Embryonic facial prominence (tissue), 1 donor: ENCODE results near the gene MICAL3.
"Not testable (repeated sequence)": the region's sequence is repeated elsewhere in the genome, so short reads cannot be mapped to it uniquely, and the experiment has no call there.

Experiments
- DNase-seq: peaks from one replicate; pipeline ENCODE4 v3.0.0-alpha.2; 2016; ENCODE audit errors: extremely low spot score

Gene MICAL3

DNA sequence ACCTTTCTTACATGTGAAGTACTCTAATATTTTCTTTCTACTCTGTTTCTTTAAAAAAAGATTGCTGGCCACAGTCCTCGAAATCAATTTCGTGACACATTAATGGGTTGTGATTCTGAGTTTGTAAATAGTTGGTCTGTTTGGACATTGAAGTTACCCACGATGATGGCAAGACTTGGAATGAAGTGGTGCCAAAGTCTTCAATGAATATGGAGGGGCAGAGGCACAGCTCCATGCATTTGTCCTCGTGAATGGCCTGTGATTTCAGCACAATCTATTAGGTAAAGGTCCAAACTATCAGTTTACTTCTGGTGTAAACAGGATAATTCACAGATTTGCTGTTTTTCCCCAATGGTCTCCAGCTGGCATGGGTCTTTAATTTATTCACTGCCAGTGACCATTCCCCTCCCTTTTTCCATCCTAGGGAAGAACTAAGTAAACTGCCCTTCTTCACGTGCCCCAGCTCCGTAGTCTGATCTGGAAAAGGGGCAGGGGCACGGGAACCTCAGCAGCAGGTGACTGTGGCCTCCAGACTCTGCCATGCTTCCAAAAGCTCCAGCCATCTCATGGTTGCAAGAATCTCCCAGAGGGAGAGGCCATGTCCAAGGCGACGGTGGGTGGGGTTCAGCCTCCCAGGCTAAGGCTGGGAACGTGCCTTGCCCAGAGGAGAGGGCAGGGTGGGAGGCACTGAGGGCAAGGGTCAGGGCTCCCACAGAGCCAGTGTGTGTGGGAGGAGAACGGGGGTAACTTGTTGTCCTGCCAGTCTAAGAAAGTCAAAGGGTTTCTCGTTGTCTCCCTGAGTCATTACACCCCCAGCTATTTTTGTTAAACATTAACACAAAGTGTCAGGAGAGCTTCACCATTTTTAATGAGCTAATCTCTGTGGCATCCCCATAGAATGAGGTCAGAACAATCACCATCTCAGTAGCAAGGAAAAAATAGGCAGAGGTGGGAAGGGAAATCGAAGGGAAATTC, 36.6 kb upstream of the MICAL3 start:
- DNase-seq = no peak

DNA sequence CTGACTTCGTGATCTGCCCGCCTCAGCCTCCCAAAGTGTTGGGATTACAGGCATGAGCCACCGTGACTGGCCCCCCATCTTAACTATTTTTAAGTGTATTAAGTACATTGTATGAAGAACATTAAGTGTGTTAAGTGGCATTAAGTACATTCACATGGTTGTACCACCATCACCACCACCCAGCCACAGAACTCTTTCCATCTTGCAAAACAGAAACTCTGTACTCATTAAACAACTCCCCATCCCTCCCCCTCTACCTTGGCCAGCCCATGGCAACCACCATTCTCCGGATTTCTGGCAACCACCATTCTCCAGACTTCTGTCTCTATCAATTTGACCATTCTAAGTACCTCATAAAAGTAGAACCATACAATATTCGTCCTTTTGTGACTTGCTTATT, 35.6 kb upstream of the MICAL3 start:
- DNase-seq = no peak

DNA sequence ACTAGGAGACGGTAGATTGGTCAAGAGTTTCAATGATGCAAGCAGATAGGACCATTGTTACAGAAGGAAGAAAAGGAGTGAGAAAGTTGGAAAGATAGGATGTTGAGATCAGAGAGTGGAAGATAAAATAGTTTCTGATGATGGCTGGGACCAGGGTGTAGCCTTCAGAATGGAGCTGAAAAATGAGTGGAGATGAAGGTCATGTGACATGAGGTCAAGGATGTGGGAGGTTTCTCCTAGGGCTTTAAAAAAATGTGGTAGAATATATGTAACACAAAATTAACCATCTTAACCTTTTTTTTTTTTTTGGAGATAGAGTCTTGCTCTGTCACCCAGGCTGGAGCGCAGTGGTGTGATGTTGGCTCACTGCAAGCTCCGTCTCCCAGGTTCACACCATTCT, 35.1 kb upstream of the MICAL3 start:
- no peak for DNase-seq

DNA sequence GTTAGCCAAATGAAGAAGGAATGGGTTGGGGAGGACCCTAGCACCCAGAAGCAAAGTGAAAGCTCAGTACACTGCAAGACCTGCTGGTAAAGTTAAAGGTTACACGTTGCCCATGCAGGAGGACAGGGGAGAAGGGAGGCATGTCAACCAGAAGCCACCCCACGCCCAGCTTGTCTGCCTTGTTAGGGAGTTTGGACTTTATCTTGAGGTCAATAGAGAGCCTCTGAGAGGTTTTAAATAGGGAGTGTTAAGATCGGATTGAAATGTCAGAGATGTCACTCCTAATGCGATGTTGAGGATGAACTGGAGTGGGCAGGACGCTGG, 34.7 kb upstream of the MICAL3 start:
- DNase-seq = no peak

DNA sequence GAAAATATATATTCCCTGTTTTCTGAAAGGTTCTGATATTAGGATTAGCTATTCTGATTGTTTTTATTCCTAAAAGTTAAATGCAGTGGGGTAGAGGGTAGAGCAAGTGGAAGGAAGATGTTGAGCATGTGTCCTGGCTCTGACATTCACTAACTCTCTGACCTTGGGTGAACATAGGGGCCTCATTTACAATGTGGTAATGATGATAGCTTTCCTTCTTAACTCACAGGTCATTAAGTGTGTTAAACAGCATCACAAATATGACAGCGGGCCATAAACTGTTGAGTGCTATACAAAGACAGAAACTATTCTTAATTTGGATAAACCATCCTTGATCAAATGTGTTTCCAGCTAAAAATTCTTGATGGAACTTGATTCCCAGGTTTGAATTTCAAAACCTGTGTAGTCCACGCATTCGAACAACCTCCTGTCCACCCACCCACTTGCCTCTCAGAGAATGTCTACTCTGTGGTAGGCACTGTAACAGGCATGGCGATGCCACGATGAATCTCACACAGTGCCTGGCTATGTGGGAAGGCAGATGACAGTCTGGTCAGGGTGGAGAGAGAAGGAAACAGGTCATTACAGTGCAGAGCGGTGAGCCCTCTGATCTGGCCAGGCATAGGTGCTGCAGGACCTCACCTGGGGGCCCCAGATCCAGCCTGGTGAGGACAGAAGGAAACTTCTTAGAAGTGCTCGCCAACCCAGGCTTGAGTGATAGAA, 34.2 kb upstream of the MICAL3 start:
- DNase-seq = no peak

DNA sequence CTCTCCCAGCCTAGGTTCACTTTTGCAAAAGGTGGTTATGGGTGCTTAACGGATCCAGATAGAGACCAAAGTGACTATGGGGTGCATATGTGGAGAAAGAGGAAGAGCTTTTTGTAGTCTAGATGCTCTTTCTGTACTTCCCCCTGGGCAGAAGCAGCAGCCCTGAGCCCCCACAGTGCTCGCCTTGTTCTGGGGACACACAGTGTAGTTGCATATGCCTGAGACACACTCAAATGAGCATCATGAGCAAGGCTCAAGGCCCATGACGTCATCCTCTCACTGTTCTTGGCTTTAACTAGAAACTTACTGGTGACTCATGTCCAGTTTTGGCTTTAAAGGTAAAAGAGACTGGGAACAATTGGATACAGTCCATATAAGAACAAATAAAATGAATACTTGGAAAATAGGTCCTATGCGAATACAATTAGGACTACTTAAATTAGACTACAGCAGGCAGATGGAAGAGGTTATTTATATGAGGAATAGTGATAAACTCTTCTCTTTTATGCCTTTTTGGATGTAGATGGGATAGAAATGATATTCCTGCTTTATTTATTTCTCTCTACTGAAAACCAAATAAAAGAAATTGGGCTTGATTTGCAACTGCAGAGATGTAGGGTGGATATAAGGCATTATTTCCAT, 33.3 kb upstream of the MICAL3 start:
- DNase-seq = no peak

DNA sequence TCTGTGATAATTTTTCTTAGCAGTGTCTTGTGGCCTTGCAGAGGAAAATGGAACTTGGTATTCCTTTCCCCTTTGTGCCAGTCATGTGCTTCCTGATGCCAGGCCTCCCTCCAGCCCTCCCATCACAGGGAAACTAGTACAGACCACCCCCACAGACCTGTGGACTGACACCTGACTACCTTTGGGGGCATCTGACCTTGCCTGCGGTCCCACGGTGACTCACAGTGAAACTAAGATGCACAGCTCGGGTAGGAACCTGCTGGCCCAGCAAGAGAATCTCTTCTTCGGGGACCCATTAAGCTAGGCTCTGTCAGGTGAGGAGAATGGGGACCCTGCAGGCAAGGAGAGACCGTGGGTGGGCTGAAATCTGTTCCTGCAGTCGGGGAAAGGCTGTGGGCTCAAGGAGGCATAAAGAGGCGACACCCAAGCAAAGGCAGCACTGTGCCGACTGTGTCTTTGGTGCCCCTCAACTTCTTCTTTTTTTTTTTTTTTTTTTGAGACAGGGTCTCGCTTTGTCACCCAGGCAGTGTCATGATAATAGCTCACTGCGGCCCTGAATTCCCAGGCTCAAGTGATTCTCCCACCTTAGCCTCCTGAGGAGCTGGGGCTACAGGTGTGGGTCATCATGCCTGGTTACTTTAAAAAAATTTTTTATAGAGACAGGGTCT, 32.6 kb upstream of the MICAL3 start:
- no peak for DNase-seq

DNA sequence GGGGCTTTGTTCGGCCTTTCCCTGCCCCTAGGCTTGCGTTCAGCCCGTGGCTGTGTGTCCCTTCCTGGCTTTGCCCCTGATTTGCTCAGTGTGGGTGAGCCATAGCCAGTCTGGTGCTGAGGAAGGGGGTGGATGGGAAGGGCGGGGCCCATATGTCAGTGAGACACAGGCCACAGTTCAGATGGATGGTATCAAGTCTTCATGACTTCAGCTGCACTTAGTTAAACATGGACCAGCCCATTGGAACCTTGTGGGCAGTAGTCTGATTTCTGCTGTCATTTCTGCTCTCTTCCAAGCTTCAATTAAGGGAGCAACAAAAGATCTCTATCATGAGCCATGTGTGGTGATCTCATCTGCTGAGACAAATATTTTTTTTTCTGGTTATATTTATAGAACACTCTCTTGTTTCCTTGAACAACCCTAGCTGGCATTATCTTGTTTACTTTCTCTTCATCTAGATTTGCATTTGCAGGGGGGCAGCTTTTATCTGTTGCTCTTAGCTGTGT, 31.9 kb upstream of the MICAL3 start:
- no peak for DNase-seq

DNA sequence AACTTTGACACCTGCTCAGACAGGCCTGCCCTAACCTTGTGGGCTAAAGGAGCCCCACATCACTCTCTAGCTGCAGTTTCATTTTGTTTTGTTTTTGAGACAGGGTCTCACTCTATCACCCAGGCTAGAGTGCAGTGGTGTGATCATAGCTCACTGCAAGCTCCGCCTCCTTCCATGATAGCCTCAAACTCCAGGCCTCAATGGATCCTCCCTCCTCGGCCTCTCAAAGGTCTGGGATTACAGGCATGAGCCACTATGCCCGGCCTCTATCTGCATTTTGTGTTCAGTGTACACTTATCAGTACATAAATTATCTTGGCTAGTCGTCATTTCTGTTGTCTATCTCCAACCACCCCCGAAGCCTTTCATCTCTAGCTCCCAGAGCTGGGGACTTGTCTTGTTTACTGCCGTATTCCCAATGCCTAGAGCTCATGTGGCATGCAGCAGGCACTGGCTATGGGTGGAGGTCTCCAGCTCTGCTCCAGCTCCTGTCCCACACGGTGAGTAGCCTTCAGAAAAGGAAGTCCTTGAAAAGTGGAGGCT, 31.3 kb upstream of the MICAL3 start:
- no peak for DNase-seq

DNA sequence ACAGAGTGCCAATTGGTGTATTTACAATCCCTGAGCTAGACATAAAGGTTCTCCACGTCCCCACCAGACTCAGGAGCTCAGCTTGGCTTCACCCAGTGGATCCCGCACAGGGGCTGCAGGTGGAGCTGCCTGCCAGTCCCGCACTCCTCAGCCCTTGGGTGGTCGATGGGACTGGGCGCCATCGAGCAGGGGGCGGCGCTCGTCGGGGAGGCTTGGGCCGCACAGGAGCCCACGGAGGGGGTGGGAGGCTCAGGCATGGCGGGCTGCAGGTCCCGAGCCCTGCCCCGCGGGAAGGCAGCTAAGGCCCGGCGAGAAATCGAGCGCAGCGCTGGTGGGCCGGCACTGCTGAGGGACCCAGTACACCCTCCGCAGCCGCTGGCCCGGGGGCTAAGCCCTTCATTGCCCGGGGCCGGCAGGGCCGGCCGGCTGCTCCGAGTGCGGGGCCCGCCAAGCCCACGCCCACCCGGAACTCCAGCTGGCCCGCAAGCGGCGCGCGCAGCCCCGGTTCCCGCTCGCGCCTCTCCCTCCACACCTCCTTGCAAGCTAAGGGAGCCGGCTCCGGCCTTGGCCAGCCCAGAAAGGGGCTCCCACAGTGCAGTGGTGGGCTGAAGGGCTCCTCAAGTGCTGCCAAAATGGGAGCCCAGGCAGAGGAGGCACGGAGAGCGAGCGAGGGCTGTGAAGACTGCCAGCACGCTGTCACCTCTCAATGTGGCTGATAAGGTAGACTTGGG, 29.0 kb upstream of the MICAL3 start:
- not testable (repeated sequence) for DNase-seq

DNA sequence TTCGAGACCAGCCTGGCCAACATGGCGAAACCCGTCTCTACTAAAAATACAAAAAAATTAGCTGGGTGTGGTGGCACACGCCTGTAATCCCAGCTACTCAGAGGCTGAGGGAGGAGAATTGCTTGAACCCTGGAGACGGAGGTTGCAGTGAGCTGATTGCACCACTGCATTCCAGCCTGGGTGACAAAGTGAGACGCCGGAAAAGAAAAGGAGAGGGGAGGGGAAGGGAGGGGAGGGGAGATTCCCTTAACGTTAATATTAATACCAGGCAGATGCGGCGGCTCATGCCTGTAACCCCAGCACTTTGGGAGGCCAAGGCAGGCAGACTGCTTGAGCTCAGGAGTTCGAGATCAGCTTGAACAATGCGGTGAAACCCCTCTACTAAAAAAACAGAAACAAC, 26.8 kb upstream of the MICAL3 start:
- not testable (repeated sequence) for DNase-seq

DNA sequence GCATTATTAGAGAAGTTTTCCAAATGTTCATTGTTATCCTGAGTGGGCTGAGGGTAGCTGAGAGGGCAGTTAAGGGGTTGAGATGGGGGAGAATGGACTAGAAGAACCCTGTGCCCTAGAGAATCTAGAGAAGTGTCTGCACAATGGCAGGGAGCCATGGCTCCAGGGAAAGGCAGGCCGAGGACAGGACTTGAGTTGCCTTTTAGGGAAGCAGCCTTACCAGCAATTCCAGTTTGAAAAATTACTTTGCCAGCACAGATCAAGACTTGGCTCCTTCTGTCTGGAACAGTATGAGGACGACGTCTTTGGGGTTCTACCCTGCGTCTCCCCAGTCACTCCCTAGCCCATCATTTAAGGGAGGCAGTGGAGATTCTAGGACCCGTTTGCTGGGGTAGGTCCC, 25.7 kb upstream of the MICAL3 start:
- DNase-seq = no peak

DNA sequence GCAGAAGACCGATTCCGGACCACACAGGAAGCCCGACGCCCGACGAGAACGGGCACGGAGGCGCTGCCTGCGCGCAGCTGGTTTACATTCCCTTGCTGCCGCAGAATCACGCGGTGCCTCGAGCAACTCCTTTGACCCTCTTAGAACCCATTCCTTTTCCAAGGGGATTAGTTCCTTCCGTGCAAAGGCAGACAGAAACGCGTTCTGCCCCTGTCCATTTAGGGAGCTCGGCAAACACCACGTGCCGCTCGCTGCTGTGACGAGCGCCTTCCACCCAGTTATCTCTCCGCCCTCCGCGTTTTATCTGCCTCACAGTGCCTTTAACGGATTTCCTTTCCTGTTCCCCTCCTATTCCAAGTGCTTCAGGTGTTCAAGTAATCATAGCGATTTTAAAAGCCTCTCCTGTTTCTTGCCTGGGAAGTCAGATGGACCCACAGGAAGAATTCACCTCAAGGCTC, 24.1 kb upstream of the MICAL3 start:
- no peak for DNase-seq

DNA sequence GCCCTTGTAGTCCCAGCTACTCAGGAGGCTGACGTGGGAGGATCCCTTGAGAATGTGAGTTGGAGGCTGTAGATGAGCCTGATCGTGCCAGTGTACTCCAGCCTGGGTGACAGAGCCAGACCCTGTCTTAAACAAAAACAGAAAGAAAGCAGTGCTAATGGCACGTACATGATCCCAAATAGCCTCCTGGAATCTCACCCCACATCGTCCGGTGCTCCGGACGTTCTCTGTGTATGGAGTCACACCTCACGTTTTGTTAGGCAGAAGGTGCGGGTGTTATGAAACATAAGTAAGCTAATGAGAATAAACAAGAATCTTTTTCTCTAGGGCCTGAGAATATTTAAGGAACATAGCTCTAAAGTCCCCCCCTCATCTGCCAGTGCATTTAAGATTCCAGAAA, 23.7 kb upstream of the MICAL3 start:
- no peak for DNase-seq

DNA sequence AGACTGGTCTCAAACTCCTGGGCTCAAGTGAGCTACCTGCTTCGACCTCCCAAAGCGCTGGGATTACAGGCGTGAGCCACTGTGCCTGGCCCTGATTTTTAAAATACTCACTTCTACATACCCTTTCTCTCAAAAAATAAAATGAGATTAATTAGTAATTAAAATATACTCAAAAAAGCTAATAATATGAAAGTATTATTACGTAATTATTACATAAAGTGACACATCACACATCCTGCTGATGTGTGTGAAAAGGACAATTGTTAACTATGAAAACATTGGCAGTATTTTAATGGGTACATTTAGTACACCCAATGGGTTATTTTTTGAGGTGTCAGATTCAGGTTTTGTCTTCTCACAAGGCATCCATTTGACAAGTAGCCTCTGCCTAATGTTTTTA, 21.4 kb upstream of the MICAL3 start:
- no peak for DNase-seq

DNA sequence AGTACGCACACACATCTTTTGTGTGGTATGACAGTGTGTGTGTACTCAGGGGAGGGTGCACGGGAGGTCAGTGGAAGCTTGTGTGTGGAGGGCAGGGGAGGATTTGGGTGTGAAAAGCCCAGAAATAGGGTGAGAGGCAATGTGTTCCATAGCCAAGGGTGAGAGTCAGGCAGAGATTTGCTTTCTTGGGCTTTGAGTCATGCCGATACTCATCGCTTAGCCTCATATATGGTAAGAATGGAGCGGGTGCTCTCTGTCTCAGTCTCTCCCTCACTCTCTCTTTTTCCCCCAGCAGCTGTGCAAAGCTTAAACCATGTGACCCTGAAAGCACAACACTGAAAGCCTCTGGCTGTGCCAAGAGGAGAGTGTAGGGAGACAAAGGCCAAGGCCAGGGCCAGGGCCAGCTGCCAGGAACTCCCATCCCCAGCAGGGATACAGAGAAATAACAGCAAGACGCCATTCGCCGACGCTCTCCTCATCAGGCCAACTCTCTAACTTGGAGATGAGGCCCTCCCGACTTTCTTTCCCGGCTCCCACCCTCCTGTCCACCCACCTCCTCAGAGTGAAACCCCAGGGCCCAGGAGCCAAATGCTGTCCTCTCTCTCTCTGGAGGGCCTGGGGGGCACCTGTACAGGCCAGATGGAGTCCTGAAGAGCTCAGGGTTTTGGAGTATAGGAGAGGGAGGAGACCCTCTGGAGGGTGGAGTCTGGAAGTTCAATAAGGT, 20.3 kb upstream of the MICAL3 start:
- DNase-seq = no peak

DNA sequence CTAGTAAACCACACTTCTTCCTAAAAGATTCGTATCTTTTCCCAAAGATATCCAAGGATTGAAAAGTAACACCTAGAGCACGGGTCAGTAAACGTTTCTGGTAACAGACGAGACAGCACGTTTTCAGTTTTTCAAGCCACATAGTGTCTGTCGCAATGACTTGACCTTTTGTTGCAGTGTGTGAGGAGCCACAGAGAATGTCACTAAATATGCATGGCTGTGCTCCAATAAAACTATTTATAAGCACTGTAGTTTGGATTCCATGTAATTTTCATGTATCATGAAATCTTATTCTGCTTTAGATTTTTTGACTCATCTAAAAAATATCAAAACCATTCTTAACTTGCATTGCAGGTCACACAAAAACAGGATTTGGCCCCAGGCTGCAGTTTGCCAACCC, 18.3 kb upstream of the MICAL3 start:
- DNase-seq = no peak

DNA sequence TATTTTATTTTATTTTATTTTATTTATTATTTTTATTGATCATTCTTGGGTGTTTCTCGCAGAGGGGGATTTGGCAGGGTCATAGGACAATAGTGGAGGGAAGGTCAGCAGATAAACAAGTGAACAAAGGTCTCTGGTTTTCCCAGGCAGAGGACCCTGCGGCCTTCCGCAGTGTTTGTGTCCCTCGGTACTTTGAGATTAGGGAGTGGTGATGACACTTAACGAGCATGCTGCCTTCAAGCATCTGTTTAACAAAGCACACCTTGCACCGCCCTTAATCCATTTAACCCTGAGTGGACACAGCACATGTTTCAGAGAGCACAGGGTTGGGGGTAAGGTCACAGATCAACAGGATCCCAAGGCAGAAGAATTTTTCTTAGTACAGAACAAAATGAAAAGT, 16.5 kb upstream of the MICAL3 start:
- DNase-seq = not testable (repeated sequence)

DNA sequence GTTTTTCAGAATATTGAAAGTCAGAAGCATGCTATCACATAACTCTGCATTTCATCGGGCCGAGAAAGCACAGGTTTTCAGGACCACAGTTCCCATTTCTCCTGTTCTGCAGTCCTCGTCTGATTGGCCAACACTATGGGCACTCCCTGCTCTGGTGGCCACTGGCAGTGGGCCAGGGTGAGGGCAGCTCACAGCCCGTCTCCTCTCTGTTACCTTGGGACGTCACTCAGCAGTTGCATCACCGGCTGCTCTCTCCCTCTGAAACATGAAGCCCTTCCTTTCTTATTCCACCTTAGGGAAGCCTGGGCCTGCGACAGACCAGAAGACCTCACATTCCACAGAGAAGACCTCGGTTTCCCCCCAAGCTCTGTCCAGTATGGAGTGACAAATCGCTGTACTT, 11.4 kb upstream of the MICAL3 start:
- no peak for DNase-seq

DNA sequence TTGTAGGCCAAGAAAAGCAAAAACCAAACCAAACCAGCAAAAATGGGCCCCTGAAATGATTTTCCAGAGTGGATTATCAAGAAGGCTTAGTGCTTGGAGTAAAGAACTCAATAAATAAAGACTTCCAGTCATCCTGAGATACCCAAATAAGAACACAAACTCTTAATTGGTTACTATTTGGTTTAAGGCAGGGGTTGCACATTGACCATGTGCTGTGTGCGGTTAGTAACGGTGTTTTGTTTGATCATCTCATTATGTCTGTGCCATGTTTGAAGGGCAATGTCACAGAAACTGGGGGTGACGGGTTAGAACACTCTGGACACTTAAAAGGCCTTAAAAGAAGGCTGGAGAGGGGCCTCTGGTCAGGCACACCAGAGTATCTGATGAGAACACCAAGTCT, 9.7 kb upstream of the MICAL3 start:
- DNase-seq = no peak
